ENCODE measurements around the gene AICDA. TPM values are rescaled to one million over a fixed set of nuclear protein-coding genes. Genes with fewer than 3 reads are reported as not detected.

The AICDA gene
- total and polyA plus RNA-seq, 2 experiments from 2014 or later, result 1.7 TPM; not detected in 1

DNA sequence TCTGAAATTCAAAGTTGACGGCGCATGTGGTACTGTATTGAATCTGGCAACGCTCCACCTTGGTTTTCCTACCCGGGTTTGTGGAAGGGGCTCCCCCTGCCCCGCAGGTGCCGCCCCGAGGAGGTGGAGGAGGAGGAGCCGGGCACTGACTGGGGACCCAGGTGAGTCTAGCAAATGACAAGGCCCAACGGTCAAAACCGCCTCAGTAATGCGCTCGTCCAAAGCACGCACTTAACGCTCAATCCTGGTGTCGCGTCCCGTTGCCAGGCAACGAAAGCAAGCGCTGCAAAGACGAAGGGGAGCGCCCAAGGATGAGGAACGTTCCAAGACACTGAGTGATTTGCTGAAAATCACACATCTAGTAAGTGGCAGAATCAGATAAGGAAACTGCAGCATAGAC is 48.0 kb downstream of the AICDA start:
- TF ChIP-seq, protein P1, sequence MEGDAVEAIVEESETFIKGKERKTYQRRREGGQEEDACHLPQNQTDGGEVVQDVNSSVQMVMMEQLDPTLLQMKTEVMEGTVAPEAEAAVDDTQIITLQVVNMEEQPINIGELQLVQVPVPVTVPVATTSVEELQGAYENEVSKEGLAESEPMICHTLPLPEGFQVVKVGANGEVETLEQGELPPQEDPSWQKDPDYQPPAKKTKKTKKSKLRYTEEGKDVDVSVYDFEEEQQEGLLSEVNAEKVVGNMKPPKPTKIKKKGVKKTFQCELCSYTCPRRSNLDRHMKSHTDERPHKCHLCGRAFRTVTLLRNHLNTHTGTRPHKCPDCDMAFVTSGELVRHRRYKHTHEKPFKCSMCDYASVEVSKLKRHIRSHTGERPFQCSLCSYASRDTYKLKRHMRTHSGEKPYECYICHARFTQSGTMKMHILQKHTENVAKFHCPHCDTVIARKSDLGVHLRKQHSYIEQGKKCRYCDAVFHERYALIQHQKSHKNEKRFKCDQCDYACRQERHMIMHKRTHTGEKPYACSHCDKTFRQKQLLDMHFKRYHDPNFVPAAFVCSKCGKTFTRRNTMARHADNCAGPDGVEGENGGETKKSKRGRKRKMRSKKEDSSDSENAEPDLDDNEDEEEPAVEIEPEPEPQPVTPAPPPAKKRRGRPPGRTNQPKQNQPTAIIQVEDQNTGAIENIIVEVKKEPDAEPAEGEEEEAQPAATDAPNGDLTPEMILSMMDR (IDR thresholded peaks at IDR 0.05; ENCODE audit: low read depth, low read length), result no peak
- DNase-seq (ENCODE audit: low read depth in 1 of 2, low spot score in 1 of 2), result peak in 1 of 2 donors; percentile 19
- no peak overlapping the region for H3K4me3 ChIP-seq
- H3K27ac ChIP-seq, result no peak overlapping the region
- no peaks in the 10 kb centered on the region for H3K9me3 ChIP-seq (ENCODE audit: low read depth)
- H3K36me3 ChIP-seq, result no peaks in the 10 kb centered on the region
- no peaks in the 10 kb centered on the region for H3K27me3 ChIP-seq
- H3K4me1 ChIP-seq (ENCODE audit: low read depth), result peaks cover 15% of the 10 kb centered on the region

DNA sequence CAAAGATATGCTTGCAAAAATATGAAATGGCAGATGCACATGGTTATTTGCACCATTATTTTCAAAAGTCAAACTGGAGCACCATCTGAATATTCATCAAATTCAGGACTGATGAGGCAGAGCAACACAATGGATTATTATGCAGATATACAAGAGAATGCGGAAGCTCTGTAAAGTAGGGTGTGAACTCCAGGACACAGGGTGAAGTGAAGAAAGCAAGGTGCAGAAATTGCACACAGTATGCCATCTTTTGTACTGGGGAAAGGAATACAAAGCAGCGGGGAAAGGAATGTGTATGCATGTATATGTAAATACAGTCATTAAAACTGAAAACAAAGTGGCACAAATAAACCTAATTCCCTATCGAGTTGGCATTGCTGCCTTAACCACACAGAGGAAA is 49.3 kb downstream of the AICDA start:
- Histone ChIP-seq H3K4me3 (no peak overlapping the region), H3K27ac (no peak overlapping the region), H3K4me1 (ENCODE audit: low read depth) (peaks cover 15% of the 10 kb centered on the region)

DNA sequence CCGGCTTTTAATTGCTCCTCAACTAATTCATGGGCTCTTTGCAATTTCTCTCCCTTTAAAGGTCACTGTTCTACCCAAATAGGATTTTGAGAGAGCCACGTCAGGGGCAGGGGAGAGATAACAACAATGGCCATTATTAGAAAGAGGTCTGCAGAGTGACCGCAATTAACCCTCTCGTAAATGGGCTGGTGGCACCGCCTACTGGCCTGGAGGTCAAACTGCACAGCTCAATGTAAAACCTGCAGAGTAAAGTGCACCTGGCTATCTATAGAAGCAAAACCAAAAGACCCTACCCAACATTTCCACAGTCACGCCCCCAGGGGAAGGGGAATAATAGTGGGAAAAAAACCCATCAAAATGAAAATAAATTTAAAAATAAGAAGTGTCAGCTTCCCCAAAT is 50.3 kb downstream of the AICDA start:
- Histone ChIP-seq H3K27me3 (no peaks in the 10 kb centered on the region), H3K36me3 (no peaks in the 10 kb centered on the region), H3K4me1 (ENCODE audit: low read depth) (peaks cover 15% of the 10 kb centered on the region), H3K9me3 (ENCODE audit: low read depth) (no peaks in the 10 kb centered on the region), H3K27ac (no peak overlapping the region), H3K4me3 (no peak overlapping the region)
- DNase-seq (ENCODE audit: low read depth in 1 of 2, low spot score in 1 of 2), result no peak
- TF ChIP-seq, protein P1 (IDR thresholded peaks at IDR 0.05; ENCODE audit: low read depth, low read length), result no peak

More for the DNA sequence above, 49.3 kb downstream of the AICDA start:
- Histone ChIP-seq H3K36me3 (no peaks in the 10 kb centered on the region), H3K9me3 (ENCODE audit: low read depth) (no peaks in the 10 kb centered on the region), H3K27me3 (no peaks in the 10 kb centered on the region)
- DNase-seq (ENCODE audit: low read depth in 1 of 2, low spot score in 1 of 2), result no peak
- TF ChIP-seq, protein P1 (IDR thresholded peaks at IDR 0.05; ENCODE audit: low read depth, low read length), result no peak

DNA sequence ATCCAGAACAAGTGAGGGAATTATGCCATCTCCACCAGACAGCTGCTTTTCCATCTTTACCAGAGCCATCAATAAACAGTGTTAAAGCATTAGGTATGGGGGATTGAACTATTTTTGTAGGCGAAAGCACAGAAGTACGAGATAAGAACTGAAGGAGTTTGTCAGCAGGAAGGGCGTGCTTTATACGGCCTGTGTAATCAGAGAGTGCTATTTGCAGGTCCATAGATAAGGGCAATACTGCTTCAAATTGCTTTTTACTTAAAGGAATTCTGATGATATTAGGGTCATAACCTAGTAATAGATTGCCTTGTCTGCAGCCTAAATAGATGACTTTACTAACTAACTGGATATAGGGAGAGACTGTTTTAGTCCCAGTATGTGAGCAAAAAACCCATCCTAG is 51.6 kb downstream of the AICDA start:
- no peak overlapping the region for H3K4me3 ChIP-seq
- peaks cover 19% of the 10 kb centered on the region for H3K4me1 ChIP-seq (ENCODE audit: low read depth)
- peak in 1 of 2 donors; percentile 55 for DNase-seq (ENCODE audit: low read depth in 1 of 2, low spot score in 1 of 2)
- no peaks in the 10 kb centered on the region for H3K36me3 ChIP-seq
- no peaks in the 10 kb centered on the region for H3K9me3 ChIP-seq (ENCODE audit: low read depth)
- no peaks in the 10 kb centered on the region for H3K27me3 ChIP-seq
- H3K27ac ChIP-seq, result peak overlapping the region; percentile 70
- TF ChIP-seq, protein P1 (IDR thresholded peaks at IDR 0.05; ENCODE audit: low read depth, low read length), result no peak

DNA sequence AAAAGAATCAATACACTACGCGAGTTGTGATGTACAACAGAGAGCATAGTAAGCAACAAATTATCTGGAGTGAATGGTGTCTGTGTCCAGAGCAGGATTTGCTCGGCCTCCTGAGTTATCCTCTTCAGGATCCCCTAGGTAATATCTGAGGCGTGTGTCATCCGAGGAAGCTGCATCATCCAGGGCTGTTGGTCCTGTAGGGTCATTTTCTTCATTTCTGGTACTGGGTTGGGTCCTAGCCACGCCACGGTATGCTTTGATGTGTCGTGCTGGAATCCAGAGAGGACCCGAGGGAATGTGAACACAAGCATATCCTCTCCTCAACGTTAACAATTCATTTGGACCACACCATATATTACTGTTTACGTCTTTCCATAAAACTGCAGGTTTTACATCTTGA is 53.0 kb downstream of the AICDA start:
- TF ChIP-seq, protein P1 (IDR thresholded peaks at IDR 0.05; ENCODE audit: low read depth, low read length), result no peak
- H3K4me3 ChIP-seq, result no peak overlapping the region
- no peaks in the 10 kb centered on the region for H3K9me3 ChIP-seq (ENCODE audit: low read depth)
- H3K27ac ChIP-seq, result no peak overlapping the region
- H3K36me3 ChIP-seq, result no peaks in the 10 kb centered on the region
- H3K4me1 ChIP-seq (ENCODE audit: low read depth), result peaks cover 19% of the 10 kb centered on the region
- no peaks in the 10 kb centered on the region for H3K27me3 ChIP-seq
- DNase-seq (ENCODE audit: low read depth in 1 of 2, low spot score in 1 of 2), result no peak

Measured in cardiac muscle cell (in vitro differentiated cells and primary cell).